GM23338 (cell line): ENCODE results near the gene CEP250.

Experiments
- CREB1 ChIP-seq: fragments of 250-450 bp; sonication (Bioruptor Pico); IDR thresholded peaks from 2 replicates; pipeline ENCODE4 v1.5.0; 2020; ENCODE audit warnings: low read depth, mild to moderate bottlenecking, moderate library complexity
- EZH2 ChIP-seq: fragments of 200-600 bp; sonication (generic); IDR thresholded peaks from one replicate; pipeline ENCODE4 v1.8.0; 2017; ENCODE audit warnings: antibody characterized with exemption, mild to moderate bottlenecking, low read depth; ENCODE audit not compliant: unreplicated experiment
- EZH2phosphoT487 ChIP-seq: fragments of 200-600 bp; sonication (generic); IDR thresholded peaks from one replicate; pipeline ENCODE4 v1.8.1; 2018; ENCODE audit warnings: antibody characterized with exemption; ENCODE audit not compliant: unreplicated experiment
- JUNB ChIP-seq: IDR thresholded peaks from one replicate; pipeline ENCODE4 v1.6.1; 2016; ENCODE audit warnings: antibody characterized with exemption; ENCODE audit not compliant: unreplicated experiment
- NANOG ChIP-seq: IDR thresholded peaks from 2 replicates; pipeline ENCODE4 v1.6.1; 2016; ENCODE audit warnings: antibody characterized with exemption, borderline replicate concordance
- POLR2AphosphoS5 ChIP-seq: IDR thresholded peaks from 2 replicates; pipeline ENCODE4 v1.6.1; 2016; ENCODE audit warnings: antibody characterized with exemption, low read depth
- STAT1 ChIP-seq: IDR thresholded peaks from one replicate; pipeline ENCODE4 v1.6.1; 2016; ENCODE audit warnings: antibody characterized with exemption; ENCODE audit not compliant: unreplicated experiment
- ZNF114 ChIP-seq: fragments of 250-450 bp; sonication (Bioruptor Pico); IDR thresholded peaks from 2 replicates; pipeline ENCODE4 v1.5.0; 2020; ENCODE audit warnings: mild to moderate bottlenecking, moderate library complexity
- ZNF331 ChIP-seq: fragments of 250-450 bp; sonication (Bioruptor Pico); IDR thresholded peaks from 2 replicates; pipeline ENCODE4 v1.5.0; 2020; ENCODE audit warnings: low read depth, mild to moderate bottlenecking, moderate library complexity
- TF ChIP-seq, protein P1 (sequence below), 2 experiments: fragments of 200-600 bp in 1 of 2; sonication (generic) in 1 of 2; conservative IDR thresholded peaks; 2 replicates each; pipeline versions ENCODE4 v1.5.1 to v1.6.1; 2016 to 2017; ENCODE audit warnings: antibody characterized with exemption in 2 of 2, low read depth in 2 of 2, mild to moderate bottlenecking in 2 of 2, moderate library complexity in 1 of 2
- TF ChIP-seq, protein P2 (sequence below): IDR thresholded peaks from one replicate; pipeline ENCODE4 v1.6.1; 2018; ENCODE audit warnings: antibody characterized with exemption; ENCODE audit not compliant: unreplicated experiment
- TF ChIP-seq, protein P3 (sequence below): IDR thresholded peaks from 2 replicates; pipeline ENCODE4 v1.6.1; 2016; ENCODE audit warnings: antibody characterized with exemption
- TF ChIP-seq, protein P4 (sequence below): fragments of 250-450 bp; sonication (Bioruptor Pico); IDR thresholded peaks from 2 replicates; pipeline ENCODE4 v1.5.0; 2020; ENCODE audit warnings: mild to moderate bottlenecking, moderate library complexity

DNA sequence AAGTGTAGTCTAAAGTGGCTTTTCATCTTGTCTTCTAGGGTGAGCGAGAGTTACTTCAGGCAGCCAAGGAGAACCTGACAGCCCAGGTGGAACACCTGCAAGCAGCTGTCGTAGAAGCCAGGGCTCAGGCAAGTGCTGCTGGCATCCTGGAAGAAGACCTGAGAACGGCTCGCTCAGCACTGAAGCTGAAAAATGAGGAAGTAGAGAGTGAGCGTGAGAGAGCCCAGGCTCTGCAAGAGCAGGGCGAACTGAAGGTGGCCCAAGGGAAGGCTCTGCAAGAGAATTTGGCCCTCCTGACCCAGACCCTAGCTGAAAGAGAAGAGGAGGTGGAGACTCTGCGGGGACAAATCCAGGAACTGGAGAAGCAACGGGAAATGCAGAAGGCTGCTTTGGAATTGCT lies 47.0 kb downstream of the CEP250 start:
- TF ChIP-seq POLR2AphosphoS5 (no peak), EZH2 (no peak), JUNB (no peak), EZH2phosphoT487 (no peak), NANOG (no peak), CREB1 (CRISPR knock-in tag) (no peak), STAT1 (no peak), ZNF331 (no peak), ZNF114 (CRISPR knock-in tag) (no peak)
- TF ChIP-seq, protein P1, sequence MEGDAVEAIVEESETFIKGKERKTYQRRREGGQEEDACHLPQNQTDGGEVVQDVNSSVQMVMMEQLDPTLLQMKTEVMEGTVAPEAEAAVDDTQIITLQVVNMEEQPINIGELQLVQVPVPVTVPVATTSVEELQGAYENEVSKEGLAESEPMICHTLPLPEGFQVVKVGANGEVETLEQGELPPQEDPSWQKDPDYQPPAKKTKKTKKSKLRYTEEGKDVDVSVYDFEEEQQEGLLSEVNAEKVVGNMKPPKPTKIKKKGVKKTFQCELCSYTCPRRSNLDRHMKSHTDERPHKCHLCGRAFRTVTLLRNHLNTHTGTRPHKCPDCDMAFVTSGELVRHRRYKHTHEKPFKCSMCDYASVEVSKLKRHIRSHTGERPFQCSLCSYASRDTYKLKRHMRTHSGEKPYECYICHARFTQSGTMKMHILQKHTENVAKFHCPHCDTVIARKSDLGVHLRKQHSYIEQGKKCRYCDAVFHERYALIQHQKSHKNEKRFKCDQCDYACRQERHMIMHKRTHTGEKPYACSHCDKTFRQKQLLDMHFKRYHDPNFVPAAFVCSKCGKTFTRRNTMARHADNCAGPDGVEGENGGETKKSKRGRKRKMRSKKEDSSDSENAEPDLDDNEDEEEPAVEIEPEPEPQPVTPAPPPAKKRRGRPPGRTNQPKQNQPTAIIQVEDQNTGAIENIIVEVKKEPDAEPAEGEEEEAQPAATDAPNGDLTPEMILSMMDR (conservative IDR thresholded peaks at IDR 0.05; ENCODE audit: low read depth in 2 of 2), result no peak
- TF ChIP-seq, protein P2, sequence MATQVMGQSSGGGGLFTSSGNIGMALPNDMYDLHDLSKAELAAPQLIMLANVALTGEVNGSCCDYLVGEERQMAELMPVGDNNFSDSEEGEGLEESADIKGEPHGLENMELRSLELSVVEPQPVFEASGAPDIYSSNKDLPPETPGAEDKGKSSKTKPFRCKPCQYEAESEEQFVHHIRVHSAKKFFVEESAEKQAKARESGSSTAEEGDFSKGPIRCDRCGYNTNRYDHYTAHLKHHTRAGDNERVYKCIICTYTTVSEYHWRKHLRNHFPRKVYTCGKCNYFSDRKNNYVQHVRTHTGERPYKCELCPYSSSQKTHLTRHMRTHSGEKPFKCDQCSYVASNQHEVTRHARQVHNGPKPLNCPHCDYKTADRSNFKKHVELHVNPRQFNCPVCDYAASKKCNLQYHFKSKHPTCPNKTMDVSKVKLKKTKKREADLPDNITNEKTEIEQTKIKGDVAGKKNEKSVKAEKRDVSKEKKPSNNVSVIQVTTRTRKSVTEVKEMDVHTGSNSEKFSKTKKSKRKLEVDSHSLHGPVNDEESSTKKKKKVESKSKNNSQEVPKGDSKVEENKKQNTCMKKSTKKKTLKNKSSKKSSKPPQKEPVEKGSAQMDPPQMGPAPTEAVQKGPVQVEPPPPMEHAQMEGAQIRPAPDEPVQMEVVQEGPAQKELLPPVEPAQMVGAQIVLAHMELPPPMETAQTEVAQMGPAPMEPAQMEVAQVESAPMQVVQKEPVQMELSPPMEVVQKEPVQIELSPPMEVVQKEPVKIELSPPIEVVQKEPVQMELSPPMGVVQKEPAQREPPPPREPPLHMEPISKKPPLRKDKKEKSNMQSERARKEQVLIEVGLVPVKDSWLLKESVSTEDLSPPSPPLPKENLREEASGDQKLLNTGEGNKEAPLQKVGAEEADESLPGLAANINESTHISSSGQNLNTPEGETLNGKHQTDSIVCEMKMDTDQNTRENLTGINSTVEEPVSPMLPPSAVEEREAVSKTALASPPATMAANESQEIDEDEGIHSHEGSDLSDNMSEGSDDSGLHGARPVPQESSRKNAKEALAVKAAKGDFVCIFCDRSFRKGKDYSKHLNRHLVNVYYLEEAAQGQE, result no peak
- TF ChIP-seq, protein P3, sequence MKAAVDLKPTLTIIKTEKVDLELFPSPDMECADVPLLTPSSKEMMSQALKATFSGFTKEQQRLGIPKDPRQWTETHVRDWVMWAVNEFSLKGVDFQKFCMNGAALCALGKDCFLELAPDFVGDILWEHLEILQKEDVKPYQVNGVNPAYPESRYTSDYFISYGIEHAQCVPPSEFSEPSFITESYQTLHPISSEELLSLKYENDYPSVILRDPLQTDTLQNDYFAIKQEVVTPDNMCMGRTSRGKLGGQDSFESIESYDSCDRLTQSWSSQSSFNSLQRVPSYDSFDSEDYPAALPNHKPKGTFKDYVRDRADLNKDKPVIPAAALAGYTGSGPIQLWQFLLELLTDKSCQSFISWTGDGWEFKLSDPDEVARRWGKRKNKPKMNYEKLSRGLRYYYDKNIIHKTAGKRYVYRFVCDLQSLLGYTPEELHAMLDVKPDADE, result no peak
- TF ChIP-seq, protein P4, sequence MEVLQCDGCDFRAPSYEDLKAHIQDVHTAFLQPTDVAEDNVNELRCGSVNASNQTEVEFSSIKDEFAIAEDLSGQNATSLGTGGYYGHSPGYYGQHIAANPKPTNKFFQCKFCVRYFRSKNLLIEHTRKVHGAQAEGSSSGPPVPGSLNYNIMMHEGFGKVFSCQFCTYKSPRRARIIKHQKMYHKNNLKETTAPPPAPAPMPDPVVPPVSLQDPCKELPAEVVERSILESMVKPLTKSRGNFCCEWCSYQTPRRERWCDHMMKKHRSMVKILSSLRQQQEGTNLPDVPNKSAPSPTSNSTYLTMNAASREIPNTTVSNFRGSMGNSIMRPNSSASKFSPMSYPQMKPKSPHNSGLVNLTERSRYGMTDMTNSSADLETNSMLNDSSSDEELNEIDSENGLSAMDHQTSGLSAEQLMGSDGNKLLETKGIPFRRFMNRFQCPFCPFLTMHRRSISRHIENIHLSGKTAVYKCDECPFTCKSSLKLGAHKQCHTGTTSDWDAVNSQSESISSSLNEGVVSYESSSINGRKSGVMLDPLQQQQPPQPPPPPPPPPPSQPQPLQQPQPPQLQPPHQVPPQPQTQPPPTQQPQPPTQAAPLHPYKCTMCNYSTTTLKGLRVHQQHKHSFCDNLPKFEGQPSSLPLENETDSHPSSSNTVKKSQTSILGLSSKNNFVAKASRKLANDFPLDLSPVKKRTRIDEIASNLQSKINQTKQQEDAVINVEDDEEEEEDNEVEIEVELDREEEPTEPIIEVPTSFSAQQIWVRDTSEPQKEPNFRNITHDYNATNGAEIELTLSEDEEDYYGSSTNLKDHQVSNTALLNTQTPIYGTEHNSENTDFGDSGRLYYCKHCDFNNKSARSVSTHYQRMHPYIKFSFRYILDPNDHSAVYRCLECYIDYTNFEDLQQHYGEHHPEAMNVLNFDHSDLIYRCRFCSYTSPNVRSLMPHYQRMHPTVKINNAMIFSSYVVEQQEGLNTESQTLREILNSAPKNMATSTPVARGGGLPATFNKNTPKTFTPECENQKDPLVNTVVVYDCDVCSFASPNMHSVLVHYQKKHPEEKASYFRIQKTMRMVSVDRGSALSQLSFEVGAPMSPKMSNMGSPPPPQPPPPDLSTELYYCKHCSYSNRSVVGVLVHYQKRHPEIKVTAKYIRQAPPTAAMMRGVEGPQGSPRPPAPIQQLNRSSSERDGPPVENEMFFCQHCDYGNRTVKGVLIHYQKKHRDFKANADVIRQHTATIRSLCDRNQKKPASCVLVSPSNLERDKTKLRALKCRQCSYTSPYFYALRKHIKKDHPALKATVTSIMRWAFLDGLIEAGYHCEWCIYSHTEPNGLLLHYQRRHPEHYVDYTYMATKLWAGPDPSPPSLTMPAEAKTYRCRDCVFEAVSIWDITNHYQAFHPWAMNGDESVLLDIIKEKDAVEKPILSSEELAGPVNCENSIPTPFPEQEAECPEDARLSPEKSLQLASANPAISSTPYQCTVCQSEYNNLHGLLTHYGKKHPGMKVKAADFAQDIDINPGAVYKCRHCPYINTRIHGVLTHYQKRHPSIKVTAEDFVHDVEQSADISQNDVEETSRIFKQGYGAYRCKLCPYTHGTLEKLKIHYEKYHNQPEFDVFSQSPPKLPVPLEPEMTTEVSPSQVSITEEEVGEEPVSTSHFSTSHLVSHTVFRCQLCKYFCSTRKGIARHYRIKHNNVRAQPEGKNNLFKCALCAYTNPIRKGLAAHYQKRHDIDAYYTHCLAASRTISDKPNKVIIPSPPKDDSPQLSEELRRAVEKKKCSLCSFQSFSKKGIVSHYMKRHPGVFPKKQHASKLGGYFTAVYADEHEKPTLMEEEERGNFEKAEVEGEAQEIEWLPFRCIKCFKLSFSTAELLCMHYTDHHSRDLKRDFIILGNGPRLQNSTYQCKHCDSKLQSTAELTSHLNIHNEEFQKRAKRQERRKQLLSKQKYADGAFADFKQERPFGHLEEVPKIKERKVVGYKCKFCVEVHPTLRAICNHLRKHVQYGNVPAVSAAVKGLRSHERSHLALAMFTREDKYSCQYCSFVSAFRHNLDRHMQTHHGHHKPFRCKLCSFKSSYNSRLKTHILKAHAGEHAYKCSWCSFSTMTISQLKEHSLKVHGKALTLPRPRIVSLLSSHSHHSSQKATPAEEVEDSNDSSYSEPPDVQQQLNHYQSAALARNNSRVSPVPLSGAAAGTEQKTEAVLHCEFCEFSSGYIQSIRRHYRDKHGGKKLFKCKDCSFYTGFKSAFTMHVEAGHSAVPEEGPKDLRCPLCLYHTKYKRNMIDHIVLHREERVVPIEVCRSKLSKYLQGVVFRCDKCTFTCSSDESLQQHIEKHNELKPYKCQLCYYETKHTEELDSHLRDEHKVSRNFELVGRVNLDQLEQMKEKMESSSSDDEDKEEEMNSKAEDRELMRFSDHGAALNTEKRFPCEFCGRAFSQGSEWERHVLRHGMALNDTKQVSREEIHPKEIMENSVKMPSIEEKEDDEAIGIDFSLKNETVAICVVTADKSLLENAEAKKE (CRISPR knock-in tag), result no peak
